Osteoblast (primary cell): ENCODE data around the gene SLFN11. TPM values are rescaled to one million over a fixed set of nuclear protein-coding genes. Genes with fewer than 3 reads are reported as not detected.

Experiments used
- DNase-seq: peaks from one replicate; pipeline ENCODE4 v3.0.0; 2011; ENCODE audit warnings: low spot score, mixed read lengths; ENCODE audit not compliant: insufficient read length; ENCODE audit errors: missing footprints
- H2AFZ ChIP-seq: 2 replicates; pipeline ENCODE4 v1.6.0; 2011; ENCODE audit warnings: mild to moderate bottlenecking, low read length
- H3K27ac ChIP-seq: 2 replicates; pipeline ENCODE4 v1.5.1; 2011; ENCODE audit warnings: mild to moderate bottlenecking, low read depth, low read length, moderate library complexity
- H3K27me3 ChIP-seq: 2 replicates; pipeline ENCODE4 v1.6.0; 2012; ENCODE audit warnings: mild to moderate bottlenecking, control low read depth, inconsistent platforms, low read length, moderate library complexity; ENCODE audit not compliant: insufficient read depth
- H3K36me3 ChIP-seq: 2 replicates; pipeline ENCODE4 v1.5.1; 2011; ENCODE audit warnings: mild to moderate bottlenecking, low read length, control low read depth, moderate library complexity; ENCODE audit not compliant: insufficient read depth
- H3K4me1 ChIP-seq: 2 replicates; pipeline ENCODE4 v1.5.1; 2011; ENCODE audit warnings: mild to moderate bottlenecking, low read length, control low read depth, moderate library complexity; ENCODE audit not compliant: insufficient read depth
- H3K4me2 ChIP-seq: 2 replicates; pipeline ENCODE4 v1.6.0; 2011; ENCODE audit warnings: mild to moderate bottlenecking, low read length; ENCODE audit not compliant: insufficient read depth
- H3K4me3 ChIP-seq: fragments of 200-600 bp; sonication (generic); 3 replicates; pipeline ENCODE4 v1.5.1; 2012; ENCODE audit warnings: mild to moderate bottlenecking, low read length, inconsistent platforms; ENCODE audit not compliant: insufficient read depth
- H3K79me2 ChIP-seq: 2 replicates; pipeline ENCODE4 v1.6.0; 2012; ENCODE audit warnings: mild to moderate bottlenecking, low read length, control low read depth, inconsistent platforms; ENCODE audit not compliant: insufficient read depth
- H3K9me3 ChIP-seq: 2 replicates; pipeline ENCODE4 v1.5.1; 2011; ENCODE audit warnings: low read depth, low read length, control low read depth
- H4K20me1 ChIP-seq: 2 replicates; pipeline ENCODE4 v1.6.0; 2012; ENCODE audit warnings: mild to moderate bottlenecking, low read length, control low read depth; ENCODE audit not compliant: insufficient read depth
- total RNA-seq: library from RNA; depleted of rRNA; stranded (reverse); fragments of >200 nt; gene quantifications from 2 replicates; pipeline ENCODE4 v1.2.3, GENCODE V29; 2012
- TF ChIP-seq, protein P1 (sequence below): IDR thresholded peaks from 2 replicates; pipeline ENCODE4 v1.5.1; 2011; ENCODE audit warnings: mild to moderate bottlenecking, low read depth, low read length, moderate library complexity; ENCODE audit errors: extremely low read depth

Gene SLFN11
- total RNA-seq, 1 donor, result 52.8 TPM

DNA sequence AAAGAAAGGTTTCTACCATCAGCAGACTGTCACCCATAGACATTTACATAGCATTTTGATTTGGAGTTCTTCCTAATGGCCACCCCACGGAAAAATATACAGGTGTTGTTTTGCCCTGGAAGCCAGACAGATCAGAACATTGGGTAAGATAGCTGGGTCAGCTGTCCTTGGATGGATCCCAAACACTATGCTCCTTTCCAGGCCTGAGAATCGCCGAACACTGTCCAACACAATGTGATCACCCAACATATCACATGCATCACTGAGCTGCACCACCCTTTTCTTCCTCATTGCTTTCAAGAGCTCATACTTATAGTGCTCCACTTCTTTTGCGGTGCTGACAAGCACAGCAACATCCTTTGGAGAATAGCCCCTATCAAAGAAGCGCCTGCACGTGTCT is 21.1 kb downstream of the SLFN11 start:
- DNase-seq, result no peak
- no peaks in the 10 kb centered on the region for H3K9me3 ChIP-seq
- H3K27me3 ChIP-seq, result peaks cover 4% of the 10 kb centered on the region
- no peaks in the 10 kb centered on the region for H3K79me2 ChIP-seq
- H3K27ac ChIP-seq, result no peak overlapping the region
- TF ChIP-seq, protein P1, sequence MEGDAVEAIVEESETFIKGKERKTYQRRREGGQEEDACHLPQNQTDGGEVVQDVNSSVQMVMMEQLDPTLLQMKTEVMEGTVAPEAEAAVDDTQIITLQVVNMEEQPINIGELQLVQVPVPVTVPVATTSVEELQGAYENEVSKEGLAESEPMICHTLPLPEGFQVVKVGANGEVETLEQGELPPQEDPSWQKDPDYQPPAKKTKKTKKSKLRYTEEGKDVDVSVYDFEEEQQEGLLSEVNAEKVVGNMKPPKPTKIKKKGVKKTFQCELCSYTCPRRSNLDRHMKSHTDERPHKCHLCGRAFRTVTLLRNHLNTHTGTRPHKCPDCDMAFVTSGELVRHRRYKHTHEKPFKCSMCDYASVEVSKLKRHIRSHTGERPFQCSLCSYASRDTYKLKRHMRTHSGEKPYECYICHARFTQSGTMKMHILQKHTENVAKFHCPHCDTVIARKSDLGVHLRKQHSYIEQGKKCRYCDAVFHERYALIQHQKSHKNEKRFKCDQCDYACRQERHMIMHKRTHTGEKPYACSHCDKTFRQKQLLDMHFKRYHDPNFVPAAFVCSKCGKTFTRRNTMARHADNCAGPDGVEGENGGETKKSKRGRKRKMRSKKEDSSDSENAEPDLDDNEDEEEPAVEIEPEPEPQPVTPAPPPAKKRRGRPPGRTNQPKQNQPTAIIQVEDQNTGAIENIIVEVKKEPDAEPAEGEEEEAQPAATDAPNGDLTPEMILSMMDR, result no peak
- H4K20me1 ChIP-seq, result peaks cover 2% of the 10 kb centered on the region
- no peak overlapping the region for H2AFZ ChIP-seq
- no peak overlapping the region for H3K4me2 ChIP-seq
- no peak overlapping the region for H3K4me3 ChIP-seq
- H3K36me3 ChIP-seq, result peaks cover 16% of the 10 kb centered on the region
- no peaks in the 10 kb centered on the region for H3K4me1 ChIP-seq

DNA sequence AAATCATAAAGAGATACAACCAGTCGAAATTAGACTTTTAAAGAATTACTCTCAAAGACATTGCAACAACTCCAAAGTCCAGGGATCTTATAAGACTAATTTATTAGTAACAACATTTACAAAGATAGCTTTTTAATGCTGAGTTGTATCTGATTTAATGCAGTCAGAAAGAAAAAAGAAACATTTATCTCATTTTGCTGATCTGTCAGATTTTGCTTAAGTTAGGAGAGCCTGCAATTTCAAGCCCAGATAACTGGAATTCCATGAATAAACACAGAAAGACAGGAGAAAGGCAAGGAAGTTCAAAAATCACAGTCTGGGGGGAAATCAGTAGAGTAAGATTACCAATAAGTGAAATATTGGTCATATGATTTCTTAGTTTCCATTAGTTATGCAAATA is 22.9 kb downstream of the SLFN11 start:
- Histone ChIP-seq H3K9me3 (no peaks in the 10 kb centered on the region), H3K36me3 (peaks cover 14% of the 10 kb centered on the region), H3K27me3 (peaks cover 12% of the 10 kb centered on the region), H3K4me3 (no peak overlapping the region), H4K20me1 (no peaks in the 10 kb centered on the region), H2AFZ (no peak overlapping the region), H3K4me1 (no peaks in the 10 kb centered on the region), H3K4me2 (no peak overlapping the region), H3K27ac (no peak overlapping the region), H3K79me2 (no peaks in the 10 kb centered on the region)
- DNase-seq, result no peak
- TF ChIP-seq, protein P1, result no peak

DNA sequence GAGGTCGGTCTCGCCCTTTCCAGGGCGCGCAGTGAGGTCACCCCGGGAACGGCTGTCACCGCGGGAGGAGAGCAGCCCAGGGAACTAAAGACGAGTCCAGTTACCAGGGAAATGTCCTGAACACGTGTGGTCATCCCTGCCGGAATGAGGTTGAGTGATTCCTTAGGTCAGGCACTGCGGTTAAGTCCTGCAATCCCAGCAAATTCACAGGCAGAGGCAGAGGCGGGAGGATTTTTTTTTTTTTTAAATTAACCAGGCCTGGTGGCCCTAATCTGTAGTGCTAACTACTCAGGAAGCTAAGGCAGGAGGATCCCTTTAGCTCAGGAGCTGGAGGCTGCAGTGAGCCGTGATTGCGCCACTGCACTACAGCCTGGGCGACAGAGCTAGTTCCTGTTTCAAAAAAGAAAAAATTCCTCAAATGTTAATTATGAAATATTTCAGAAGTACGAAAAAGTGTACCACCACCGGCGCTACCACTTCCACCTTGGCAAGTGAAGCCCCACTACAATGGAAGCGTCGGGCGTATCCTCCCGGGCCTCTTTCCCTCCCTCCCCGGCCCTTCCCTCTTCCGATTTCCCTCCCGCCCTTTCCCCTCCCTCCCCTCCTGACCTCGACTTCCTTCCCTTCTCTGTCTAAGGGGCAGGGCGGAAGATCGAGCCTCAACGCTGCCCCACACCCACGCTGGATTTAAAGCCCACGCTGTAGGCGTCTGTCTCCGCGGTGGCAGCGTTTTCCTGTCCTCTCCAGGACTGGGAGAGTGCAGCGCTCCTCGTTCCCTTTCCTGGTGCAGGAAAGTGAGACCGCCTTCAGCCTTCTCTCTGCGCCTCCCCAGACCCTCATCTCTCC is 27.3 kb downstream of the SLFN11 start:
- H3K9me3 ChIP-seq, result no peaks in the 10 kb centered on the region
- peak overlapping the region; percentile 69 for H3K4me3 ChIP-seq
- TF ChIP-seq, protein P1, result no peak
- H3K4me1 ChIP-seq, result no peaks in the 10 kb centered on the region
- H3K4me2 ChIP-seq, result peak overlapping the region; percentile 86
- H2AFZ ChIP-seq, result peak overlapping the region; percentile 90
- H3K36me3 ChIP-seq, result peaks cover 3% of the 10 kb centered on the region
- H3K79me2 ChIP-seq, result no peaks in the 10 kb centered on the region
- peak; percentile 87 for DNase-seq
- no peak overlapping the region for H3K27ac ChIP-seq
- H3K27me3 ChIP-seq, result peaks cover 31% of the 10 kb centered on the region
- H4K20me1 ChIP-seq, result no peaks in the 10 kb centered on the region

DNA sequence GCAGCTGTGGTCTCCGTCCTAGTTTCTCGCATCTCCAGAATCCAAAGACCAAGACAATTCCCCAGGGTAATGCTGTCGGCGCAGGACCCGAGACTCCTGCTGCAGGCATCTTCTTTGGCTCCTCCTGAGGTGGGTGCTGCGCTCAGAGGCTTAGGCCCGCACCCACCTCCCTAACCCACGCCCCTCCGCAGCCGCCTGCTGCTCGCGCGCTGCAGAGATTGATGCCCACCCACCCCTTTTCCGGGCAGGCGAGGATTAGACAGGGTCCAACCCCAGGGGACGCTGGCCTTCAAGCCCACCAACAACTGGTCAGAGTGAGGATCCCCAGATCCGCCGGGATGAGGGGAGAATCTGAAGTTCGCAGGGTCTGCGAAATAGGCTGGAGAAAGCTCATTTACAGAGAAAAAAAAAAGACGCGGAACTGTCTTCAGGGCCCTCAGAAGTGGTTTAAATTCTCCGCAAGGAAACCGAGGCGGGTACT is 27.9 kb downstream of the SLFN11 start:
- no peak for DNase-seq
- no peaks in the 10 kb centered on the region for H3K36me3 ChIP-seq
- H3K4me1 ChIP-seq, result no peaks in the 10 kb centered on the region
- H3K4me3 ChIP-seq, result peak overlapping the region; percentile 69
- no peaks in the 10 kb centered on the region for H3K79me2 ChIP-seq
- TF ChIP-seq, protein P1, result no peak
- H3K27me3 ChIP-seq, result peaks cover 31% of the 10 kb centered on the region
- no peaks in the 10 kb centered on the region for H3K9me3 ChIP-seq
- peak overlapping the region; percentile 90 for H2AFZ ChIP-seq
- H4K20me1 ChIP-seq, result no peaks in the 10 kb centered on the region
- peak overlapping the region; percentile 86 for H3K4me2 ChIP-seq
- no peak overlapping the region for H3K27ac ChIP-seq
